ENCODE results near the gene GEMIN7. TPM values are rescaled to one million over a fixed set of nuclear protein-coding genes. Genes with fewer than 3 reads are reported as not detected.

GEMIN7 gene
- total and polyA plus RNA-seq, 2 of the 13 experiments (the other 11 are each of a cell fraction or from before 2014, with no cell fraction given), result 24.1 to 30.6 TPM

GRCh38 chr19:45097776-45098520, 18.9 kb downstream of the GEMIN7 start (continued):
- TF ChIP-seq CENPX (CRISPR knock-in tag; IDR thresholded peaks at IDR 0.05), result no peak
- TF ChIP-seq ZNF281 (CRISPR knock-in tag; IDR thresholded peaks at IDR 0.05; ENCODE audit: borderline replicate concordance), result peak; percentile 83
- no peak for TF ChIP-seq ARNT (IDR thresholded peaks at IDR 0.05)
- no peak for TF ChIP-seq ZFYVE20 (CRISPR knock-in tag; IDR thresholded peaks at IDR 0.05; ENCODE audit: borderline replicate concordance, low read depth)
- no peak for TF ChIP-seq ZNF564 (CRISPR knock-in tag; IDR thresholded peaks at IDR 0.05)
- TF ChIP-seq NFAT5 (CRISPR knock-in tag; IDR thresholded peaks at IDR 0.05), result 0 out of 2 replicates have a peak, but pooled peaks have one; percentile 69
- no peak for TF ChIP-seq IKZF4 (CRISPR knock-in tag; IDR thresholded peaks at IDR 0.05; ENCODE audit: borderline replicate concordance, low read depth, not compliant biosample characterization)
- TF ChIP-seq BATF2 (CRISPR knock-in tag; IDR thresholded peaks at IDR 0.05), result no peak
- TF ChIP-seq CTCF (CRISPR knock-in tag; IDR thresholded peaks at IDR 0.05), result no peak; the same call in 1 of the 2 replicates
- 0 out of 2 replicates have a peak, but pooled peaks have one; percentile 23 for TF ChIP-seq ZNF761 (CRISPR knock-in tag; conservative IDR thresholded peaks at IDR 0.05)
- no peak for TF ChIP-seq BCLAF1 (IDR thresholded peaks at IDR 0.05)
- TF ChIP-seq NR1H2 (CRISPR knock-in tag; IDR thresholded peaks at IDR 0.05; ENCODE audit: borderline replicate concordance, low read depth), result no peak
- TF ChIP-seq XRCC5 (optimal IDR thresholded peaks at IDR 0.05; ENCODE audit: low read length), result no peak
- TF ChIP-seq ZNF619 (CRISPR knock-in tag; IDR thresholded peaks at IDR 0.05), result no peak
- no peak for TF ChIP-seq WIZ (CRISPR knock-in tag; IDR thresholded peaks at IDR 0.05)
